BLaER1 treated with 17β-estradiol and CSF1 and Interleukin-3, amounts not matched to agents 10 nM and 100 nM (cell line): ENCODE results near the gene FRMD5.
A peak's percentile ranks its signal among the peaks of the same experiment; 100 is the strongest.
"Not testable (repeated sequence)": the region's sequence is repeated elsewhere in the genome, so short reads cannot be mapped to it uniquely, and the experiment has no call there.

Experiments
- H3K27ac ChIP-seq, 11 experiments: shearing (Covaris generic); formaldehyde crosslinking; 2 replicates each; pipeline ENCODE4 v1.8.1; 2022
- H3K27me3 ChIP-seq, 11 experiments: shearing (Covaris generic); formaldehyde crosslinking; 2 replicates each; pipeline ENCODE4 v1.8.1; 2022
- H3K36me3 ChIP-seq, 11 experiments: shearing (Covaris generic); formaldehyde crosslinking; 2 replicates each; pipeline ENCODE4 v1.8.1; 2022
- H3K4me1 ChIP-seq, 10 experiments: shearing (Covaris generic); formaldehyde crosslinking; 2 replicates each; pipeline ENCODE4 v1.8.1; 2022
- H3K4me2 ChIP-seq, 11 experiments: shearing (Covaris generic); formaldehyde crosslinking; 2 replicates each; pipeline ENCODE4 v1.8.1; 2022
- H3K4me3 ChIP-seq, 10 experiments: shearing (Covaris generic); formaldehyde crosslinking; 2 replicates each; pipeline ENCODE4 v1.8.1; 2022
- H3K9ac ChIP-seq, 11 experiments: shearing (Covaris generic); formaldehyde crosslinking; 2 replicates each; pipeline ENCODE4 v1.8.1; 2022
- H3K9me3 ChIP-seq, 11 experiments: shearing (Covaris generic); formaldehyde crosslinking; replicated peaks in 1 of 11; 2 replicates each; pipeline ENCODE4 v1.8.1; 2022
- H4K20me1 ChIP-seq, 11 experiments: shearing (Covaris generic); formaldehyde crosslinking; 2 replicates each; pipeline ENCODE4 v1.8.1; 2022
- Cebpa-rat ChIP-seq, 11 experiments: shearing (Covaris generic); IDR thresholded peaks; 2 replicates each; pipeline ENCODE4 v1.8.1; 2022

FRMD5 gene

DNA sequence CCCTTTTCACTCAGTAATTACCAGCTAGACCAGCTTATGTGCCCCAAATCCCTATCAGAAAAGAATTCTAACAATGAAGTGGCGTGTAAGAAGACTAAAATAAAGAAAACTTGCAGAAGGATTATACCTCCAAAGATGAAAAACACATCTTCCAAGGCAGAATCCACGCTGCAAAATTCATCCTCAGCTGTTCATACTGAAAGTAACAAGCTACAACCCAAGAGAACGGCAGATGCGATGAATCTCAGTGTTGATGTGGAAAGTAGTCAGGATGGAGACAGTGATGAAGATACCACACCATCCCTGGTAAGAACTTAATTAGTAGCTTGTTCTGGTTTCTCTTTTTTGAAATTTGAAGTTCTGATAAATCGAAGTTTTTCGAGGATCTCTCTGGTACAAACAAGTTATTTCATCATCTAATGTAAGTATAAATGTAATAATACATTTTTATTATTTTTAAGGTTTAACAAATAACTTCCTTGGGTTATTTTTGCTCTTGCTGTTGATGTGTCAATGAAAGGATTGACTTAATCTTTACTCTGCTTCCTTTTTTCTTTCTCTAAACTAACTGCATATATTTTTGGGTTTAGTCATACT, 366.9 kb downstream of the FRMD5 start:
- peaks cover 0 to 25% (median 9%) of the 10 kb centered on the region in 11 experiments; a peak in 9 of 22 replicates for H4K20me1 ChIP-seq
- H3K27ac ChIP-seq: peak overlapping the region in 9 of 11 experiments; percentile 69 to 93 (median 87); a peak in 16 of 22 replicates
- TF ChIP-seq Cebpa-rat (IDR thresholded peaks at IDR 0.05): no peak
- no peaks in the 10 kb centered on the region for H3K27me3 ChIP-seq
- H3K4me1 ChIP-seq: peaks cover 45 to 82% (median 65%) of the 10 kb centered on the region in 10 experiments
- H3K4me3 ChIP-seq: peak overlapping the region; percentile 62 to 78 (median 70); a peak in 19 of 20 replicates
- H3K9me3 ChIP-seq: peaks cover 0 to 8% (median 0%) of the 10 kb centered on the region in 11 experiments; a peak in 5 of 22 replicates
- H3K9ac ChIP-seq: peak overlapping the region; percentile 71 to 89 (median 86); a peak in 21 of 22 replicates
- H3K36me3 ChIP-seq: peaks cover 0 to 49% (median 24%) of the 10 kb centered on the region in 11 experiments; a peak in 13 of 22 replicates
- peak overlapping the region; percentile 81 to 100 (median 88) for H3K4me2 ChIP-seq

DNA sequence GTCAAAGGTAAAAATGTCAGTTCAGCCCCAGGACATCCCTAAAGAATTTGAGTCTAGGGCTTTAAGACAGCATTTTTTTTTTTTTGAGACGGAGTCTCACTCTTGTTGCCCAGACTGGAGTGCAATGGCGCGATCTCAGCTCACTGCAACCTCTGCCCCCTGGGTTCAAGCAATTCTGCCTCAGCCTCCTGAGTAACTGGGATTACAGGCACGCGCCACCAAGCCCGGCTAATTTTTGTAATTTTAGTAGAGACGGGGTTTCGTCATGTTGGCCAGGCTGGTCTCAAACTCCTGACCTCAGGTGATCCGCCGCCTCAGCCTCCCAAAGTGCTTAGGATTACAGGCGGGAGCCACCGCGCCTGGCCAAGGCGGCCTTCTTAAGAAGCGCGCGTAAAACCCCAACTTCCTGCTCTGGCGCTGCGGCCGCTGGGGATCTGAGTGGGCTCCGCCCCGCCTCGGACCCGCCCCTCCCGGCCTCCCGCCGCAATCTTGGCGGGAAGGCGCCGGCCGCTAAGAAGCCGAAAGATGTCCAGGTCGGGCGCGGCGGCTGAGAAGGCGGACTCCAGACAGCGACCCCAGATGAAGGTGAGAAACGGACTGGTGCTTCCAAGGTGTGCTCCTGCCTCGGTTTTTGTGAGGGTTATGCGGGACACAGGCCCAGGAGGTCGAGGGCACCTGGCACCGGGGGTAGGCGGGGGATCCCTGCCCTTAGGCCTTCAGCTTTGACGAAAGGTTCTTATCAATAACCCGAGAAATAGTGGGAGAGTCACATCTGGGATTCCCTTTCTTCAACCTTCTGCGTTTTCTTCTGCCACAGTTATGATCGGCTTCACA, 368.3 kb downstream of the FRMD5 start, which contains the start of gene WDR76:
TSS of gene WDR76 (plus strand) at position 495 of the 834 bp plus-strand sequence. CDS start at position 526, 31 bp downstream.
- Histone ChIP-seq H3K4me2 (peak within 1 kb of the TSS; percentile 81 to 100 (median 88)), H3K36me3 (peaks cover 0 to 35% (median 17%) of the 10 kb centered on the region in 11 experiments; a peak in 11 of 22 replicates)

DNA sequence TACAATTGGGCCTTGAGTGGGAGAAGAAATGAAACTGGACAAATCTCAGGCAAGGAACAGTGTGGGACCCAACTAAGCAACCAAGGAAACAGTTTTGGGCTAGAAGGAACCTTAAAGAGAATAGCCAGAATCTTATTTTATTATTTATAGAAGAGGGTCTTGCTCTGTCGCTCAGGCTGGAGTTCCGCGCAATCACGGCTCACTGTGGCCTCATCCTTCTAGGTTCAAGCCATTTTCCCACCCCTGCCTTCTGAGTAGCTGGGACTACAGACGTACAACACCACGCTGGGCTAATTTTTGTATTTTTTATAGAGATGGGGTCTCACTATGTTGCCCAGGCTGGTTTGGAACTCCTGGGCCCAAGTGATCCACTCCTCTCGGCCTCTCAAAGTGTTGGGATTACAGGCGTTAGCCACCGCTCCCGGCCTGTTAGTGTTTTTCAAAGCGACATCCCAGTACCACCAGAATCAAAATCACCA, 369.0 kb downstream of the FRMD5 start:
- Histone ChIP-seq H3K36me3 (peaks cover 0 to 30% (median 13%) of the 10 kb centered on the region in 11 experiments; a peak in 12 of 22 replicates), H3K4me2 (peak overlapping the region; percentile 81 to 100 (median 88)), H3K9me3 (peaks cover 0 to 8% (median 0%) of the 10 kb centered on the region in 11 experiments; a peak in 5 of 22 replicates), H3K9ac (peak overlapping the region; percentile 71 to 89 (median 86); a peak in 21 of 22 replicates), H3K27ac (peak overlapping the region in 9 of 11 experiments; percentile 69 to 93 (median 87); a peak in 19 of 22 replicates), H3K27me3 (no peaks in the 10 kb centered on the region), H3K4me1 (peaks cover 64 to 84% (median 71%) of the 10 kb centered on the region in 10 experiments), H4K20me1 (peaks cover 0 to 18% (median 0%) of the 10 kb centered on the region in 11 experiments; a peak in 8 of 22 replicates), H3K4me3 (peak overlapping the region; percentile 62 to 78 (median 70))
- TF ChIP-seq Cebpa-rat (IDR thresholded peaks at IDR 0.05): no peak

More for the DNA sequence above, 368.3 kb downstream of the FRMD5 start, which contains the start of gene WDR76:
- H3K4me3 ChIP-seq: peak within 1 kb of the TSS; percentile 62 to 78 (median 70)
- peaks cover 60 to 88% (median 72%) of the 10 kb centered on the region in 10 experiments for H3K4me1 ChIP-seq
- H3K27me3 ChIP-seq: no peaks in the 10 kb centered on the region
- peak within 1 kb of the TSS; percentile 23 to 93 (median 85); a peak in 20 of 22 replicates for H3K27ac ChIP-seq
- peaks cover 0 to 20% (median 0%) of the 10 kb centered on the region in 11 experiments; a peak in 8 of 22 replicates for H4K20me1 ChIP-seq
- TF ChIP-seq Cebpa-rat (IDR thresholded peaks at IDR 0.05): no peak
- H3K9ac ChIP-seq: peak within 1 kb of the TSS; percentile 71 to 89 (median 86)
- peaks cover 0 to 8% (median 0%) of the 10 kb centered on the region in 11 experiments; a peak in 5 of 22 replicates for H3K9me3 ChIP-seq

DNA sequence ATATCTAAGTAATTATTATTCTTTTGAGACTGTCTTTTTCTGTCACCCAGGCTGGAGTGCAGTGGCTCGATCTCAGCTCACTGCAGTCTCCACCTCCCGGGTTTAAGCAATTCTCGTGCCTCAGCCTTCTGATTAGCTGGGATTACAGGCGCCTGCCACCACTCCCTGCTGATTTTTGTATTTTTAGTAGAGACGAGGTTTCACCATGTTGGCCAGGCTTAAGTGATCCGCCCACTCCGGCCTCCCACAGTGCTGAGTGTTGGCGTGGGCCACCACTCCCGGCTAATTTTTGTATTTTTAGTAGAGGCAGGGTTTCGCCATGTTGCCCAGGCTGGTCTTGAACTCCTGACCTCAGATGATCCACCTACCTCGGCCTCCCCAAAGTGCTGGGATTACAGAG, 369.8 kb downstream of the FRMD5 start:
- Histone ChIP-seq H3K4me3 (peak overlapping the region in 1 of 10 experiments; percentile 92; a peak in 1 of 20 replicates), H3K36me3 (peaks cover 7 to 30% (median 16%) of the 10 kb centered on the region in 11 experiments; a peak in 17 of 22 replicates), H3K9ac (peak overlapping the region in 3 of 11 experiments; percentile 91 to 95 (median 95); a peak in 3 of 22 replicates), H3K27ac (peak overlapping the region in 7 of 11 experiments; percentile 86 to 94 (median 90); a peak in 12 of 22 replicates), H3K4me2 (peak overlapping the region in 7 of 11 experiments; percentile 14 to 88 (median 55); a peak in 10 of 22 replicates), H3K4me1 (peaks cover 58 to 78% (median 70%) of the 10 kb centered on the region in 10 experiments), H4K20me1 (peaks cover 0 to 15% (median 6%) of the 10 kb centered on the region in 11 experiments; a peak in 11 of 22 replicates)
- H3K9me3 ChIP-seq, H3K27me3 ChIP-seq: not testable (repeated sequence)

DNA sequence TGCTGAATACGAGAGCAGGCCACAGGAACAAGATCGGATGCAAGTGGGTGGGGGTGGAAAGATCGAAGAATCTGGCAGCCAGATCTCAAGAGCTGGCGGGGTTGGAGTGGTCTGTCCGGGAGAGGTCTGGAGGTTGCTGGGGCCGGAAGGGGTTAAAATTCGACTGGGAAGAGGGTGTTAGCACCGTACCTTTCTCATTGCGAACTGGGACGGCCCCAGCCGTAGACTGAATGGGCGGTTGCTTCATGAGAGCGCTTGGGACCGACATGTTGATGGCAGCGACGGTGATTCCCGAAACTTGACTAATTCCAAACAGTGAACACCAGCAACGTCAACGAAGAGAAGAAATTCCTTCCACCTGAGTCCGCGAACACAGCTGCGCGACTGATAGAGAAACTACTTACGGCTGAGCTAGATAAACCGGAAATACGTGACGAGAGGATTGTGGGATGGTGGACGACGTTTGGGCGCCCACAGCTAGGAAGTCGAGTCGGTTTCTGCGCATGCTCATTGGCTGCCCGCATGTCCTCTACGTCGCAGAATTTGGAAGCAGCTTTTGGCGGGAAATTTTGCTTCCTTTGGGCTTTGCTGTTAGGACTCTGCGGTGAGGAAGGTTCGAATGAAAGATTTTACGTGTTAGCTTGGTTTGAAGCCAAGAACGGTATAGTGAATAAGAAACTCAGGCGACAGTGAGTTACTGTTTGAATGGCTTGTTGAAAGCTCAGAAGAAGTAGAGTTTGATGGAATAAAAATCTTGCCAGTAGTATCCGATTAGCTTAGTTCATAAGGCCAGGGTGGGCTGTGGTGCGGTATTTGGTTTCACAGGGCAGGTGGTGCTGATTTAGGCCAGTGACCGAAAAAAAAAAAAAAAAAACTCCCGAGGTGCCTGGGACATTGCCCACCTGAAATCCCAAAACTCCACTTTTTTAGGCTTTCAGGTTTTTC, 370.5 kb downstream of the FRMD5 start, which contains the start of gene MFAP1:
TSS of gene MFAP1 (minus strand) at position 389 of the 945 bp plus-strand sequence. CDS start at position 268, 121 bp downstream.
- H3K36me3 ChIP-seq: peaks cover 7 to 30% (median 20%) of the 10 kb centered on the region in 11 experiments; a peak in 18 of 22 replicates
- H3K4me3 ChIP-seq: peak within 1 kb of the TSS; percentile 74 to 98 (median 92)
- H3K4me1 ChIP-seq: peaks cover 51 to 74% (median 65%) of the 10 kb centered on the region in 10 experiments
- peaks cover 0 to 20% (median 11%) of the 10 kb centered on the region in 11 experiments; a peak in 13 of 22 replicates for H4K20me1 ChIP-seq
- H3K27me3 ChIP-seq: no peaks in the 10 kb centered on the region
- no peak for TF ChIP-seq Cebpa-rat (IDR thresholded peaks at IDR 0.05)
- peak within 1 kb of the TSS; percentile 80 to 98 (median 92) for H3K4me2 ChIP-seq
- peaks cover 0 to 8% (median 0%) of the 10 kb centered on the region in 11 experiments; a peak in 5 of 22 replicates for H3K9me3 ChIP-seq
- H3K27ac ChIP-seq: peak within 1 kb of the TSS; percentile 79 to 96 (median 91)
- peak within 1 kb of the TSS; percentile 87 to 98 (median 95) for H3K9ac ChIP-seq

DNA sequence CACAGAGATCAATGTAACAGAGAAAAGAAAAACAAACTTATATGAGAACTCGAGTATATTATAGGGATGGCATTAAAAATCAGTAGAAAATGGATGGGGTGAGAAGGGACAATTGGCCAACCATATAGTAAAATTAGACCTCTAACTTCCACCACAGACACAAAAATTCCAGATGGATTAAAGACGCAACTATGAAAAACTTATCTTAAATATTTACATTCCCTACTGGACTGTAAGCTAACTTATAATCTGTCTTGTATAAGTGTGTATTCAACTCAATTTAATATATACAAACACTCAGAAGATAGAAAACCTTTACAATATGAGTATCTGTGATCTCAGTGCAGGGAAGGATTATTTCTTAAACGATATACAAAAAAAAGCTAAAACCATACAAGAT, 373.6 kb downstream of the FRMD5 start:
- Histone ChIP-seq H3K9ac (0 out of 22 replicates have a peak overlapping the region, but pooled peaks of 2 of the 11 experiments have one; percentile 23 to 34), H3K9me3 (peaks cover 0 to 8% (median 0%) of the 10 kb centered on the region in 11 experiments; a peak in 5 of 22 replicates), H3K4me1 (peaks cover 38 to 63% (median 49%) of the 10 kb centered on the region in 10 experiments), H3K4me2 (peak overlapping the region in 8 of 11 experiments; percentile 80 to 98 (median 92); a peak in 8 of 22 replicates), H4K20me1 (peaks cover 2 to 43% (median 32%) of the 10 kb centered on the region in 11 experiments; a peak in 14 of 22 replicates), H3K4me3 (no peak overlapping the region; a peak in 1 of 20 replicates), H3K27ac (no peak overlapping the region), H3K27me3 (no peaks in the 10 kb centered on the region), H3K36me3 (peaks cover 30 to 46% (median 43%) of the 10 kb centered on the region in 11 experiments)
- TF ChIP-seq Cebpa-rat (IDR thresholded peaks at IDR 0.05): no peak
